A549 (cell line): ENCODE measurements around the gene ULK4.
"Not testable (repeated sequence)": the region's sequence is repeated elsewhere in the genome, so short reads cannot be mapped to it uniquely, and the experiment has no call there.

ENCODE experiments used
- EP300 ChIP-seq, 2 experiments: fragments of >200 bp; sonication (Bioruptor Twin); formaldehyde crosslinking; IDR thresholded peaks; 2 replicates in 1 of 2; 3 replicates in 1 of 2; pipeline ENCODE4 v1.6.1; 2016 to 2017
- POLR2AphosphoS2 ChIP-seq: conservative IDR thresholded peaks from 2 replicates; pipeline ENCODE4 v1.6.1; 2012; ENCODE audit warnings: low read length, improper control_type of control experiment, inconsistent platforms
- RAD21 ChIP-seq, 2 experiments: fragments of >200 bp in 1 of 2; sonication (Bioruptor Twin) in 1 of 2; formaldehyde crosslinking in 1 of 2; IDR thresholded peaks in 1 of 2; conservative IDR thresholded peaks in 1 of 2; 2 replicates in 1 of 2; 3 replicates in 1 of 2; pipeline ENCODE4 v1.6.1; 2012 to 2018; ENCODE audit warnings: inconsistent platforms in 1 of 2
- TF ChIP-seq, protein P1 (sequence below): fragments of >200 bp; sonication (Bioruptor Twin); formaldehyde crosslinking; IDR thresholded peaks from 3 replicates; pipeline ENCODE4 v1.5.1; 2016

DNA sequence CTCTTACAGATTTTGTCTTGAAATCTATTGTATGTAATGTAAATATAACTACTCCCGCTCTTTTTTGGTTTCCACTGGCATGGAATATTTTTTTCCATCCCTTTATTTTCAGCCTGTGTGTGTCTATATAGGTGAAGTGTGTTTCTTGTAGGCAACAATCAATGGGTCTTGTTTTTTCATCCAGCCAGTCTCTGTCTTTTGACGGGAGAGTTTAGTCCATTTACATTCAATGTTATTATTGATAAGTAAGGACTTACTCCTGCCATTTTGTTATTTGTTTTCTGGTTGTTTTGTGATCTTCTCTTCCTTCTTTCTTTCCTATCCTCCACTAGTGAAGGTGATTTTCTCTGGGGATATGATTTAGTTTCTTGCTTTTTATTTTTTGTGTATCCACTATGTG lies 101.4 kb downstream of the ULK4 start:
- not testable (repeated sequence) for TF ChIP-seq RAD21 (conservative IDR thresholded peaks at IDR 0.05 in 1 of 2, IDR thresholded peaks at IDR 0.05 in 1 of 2); EP300 (IDR thresholded peaks at IDR 0.05); POLR2AphosphoS2
- TF ChIP-seq, protein P1, sequence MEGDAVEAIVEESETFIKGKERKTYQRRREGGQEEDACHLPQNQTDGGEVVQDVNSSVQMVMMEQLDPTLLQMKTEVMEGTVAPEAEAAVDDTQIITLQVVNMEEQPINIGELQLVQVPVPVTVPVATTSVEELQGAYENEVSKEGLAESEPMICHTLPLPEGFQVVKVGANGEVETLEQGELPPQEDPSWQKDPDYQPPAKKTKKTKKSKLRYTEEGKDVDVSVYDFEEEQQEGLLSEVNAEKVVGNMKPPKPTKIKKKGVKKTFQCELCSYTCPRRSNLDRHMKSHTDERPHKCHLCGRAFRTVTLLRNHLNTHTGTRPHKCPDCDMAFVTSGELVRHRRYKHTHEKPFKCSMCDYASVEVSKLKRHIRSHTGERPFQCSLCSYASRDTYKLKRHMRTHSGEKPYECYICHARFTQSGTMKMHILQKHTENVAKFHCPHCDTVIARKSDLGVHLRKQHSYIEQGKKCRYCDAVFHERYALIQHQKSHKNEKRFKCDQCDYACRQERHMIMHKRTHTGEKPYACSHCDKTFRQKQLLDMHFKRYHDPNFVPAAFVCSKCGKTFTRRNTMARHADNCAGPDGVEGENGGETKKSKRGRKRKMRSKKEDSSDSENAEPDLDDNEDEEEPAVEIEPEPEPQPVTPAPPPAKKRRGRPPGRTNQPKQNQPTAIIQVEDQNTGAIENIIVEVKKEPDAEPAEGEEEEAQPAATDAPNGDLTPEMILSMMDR: not testable (repeated sequence)
